Neuronal stem cell (in vitro differentiated cells): ENCODE results near the gene SMG1.

Source experiments
- DNase-seq: peaks from one replicate; pipeline ENCODE4 v3.0.0-alpha.2; 2013; ENCODE audit warnings: low spot score
- H2AFZ ChIP-seq: one replicate; pipeline ENCODE4 v1.6.1; 2013; ENCODE audit warnings: mild to moderate bottlenecking, low read length, inconsistent platforms
- H2AK5ac ChIP-seq: 2 replicates; pipeline ENCODE4 v1.6.1; 2013; ENCODE audit warnings: low read depth, mild to moderate bottlenecking, inconsistent platforms, low read length, moderate library complexity, mixed read lengths
- H2BK120ac ChIP-seq: 2 replicates; pipeline ENCODE4 v1.6.1; 2013; ENCODE audit warnings: low read depth, mild to moderate bottlenecking, inconsistent platforms, low read length, moderate library complexity, mixed read lengths
- H2BK12ac ChIP-seq: one replicate; pipeline ENCODE4 v1.6.1; 2013; ENCODE audit warnings: low read length, inconsistent platforms
- H2BK15ac ChIP-seq: 2 replicates; pipeline ENCODE4 v1.6.1; 2013; ENCODE audit warnings: mild to moderate bottlenecking, low read length, inconsistent platforms, mixed read lengths
- H2BK5ac ChIP-seq: one replicate; pipeline ENCODE4 v1.6.1; 2013; ENCODE audit warnings: inconsistent platforms, mild to moderate bottlenecking, low read length, moderate library complexity
- H3K14ac ChIP-seq: one replicate; pipeline ENCODE4 v1.6.1; 2013; ENCODE audit warnings: low read length, inconsistent platforms
- H3K18ac ChIP-seq: 2 replicates; pipeline ENCODE4 v1.6.1; 2013; ENCODE audit warnings: low read length, inconsistent platforms
- H3K23ac ChIP-seq: 2 replicates; pipeline ENCODE4 v1.6.1; 2013; ENCODE audit warnings: low read depth, mild to moderate bottlenecking, mixed read lengths, low read length, inconsistent platforms; ENCODE audit not compliant: poor library complexity
- H3K27ac ChIP-seq: replicated peaks from 3 replicates; pipeline ENCODE4 v1.5.1; 2013; ENCODE audit warnings: low read length, inconsistent platforms
- H3K27me3 ChIP-seq, 3 experiments: 2 replicates each; pipeline ENCODE4 v1.6.1; 2013; ENCODE audit warnings: low read length in 3 of 3, mild to moderate bottlenecking in 2 of 3, inconsistent platforms in 1 of 3, low read depth in 1 of 3, mixed read lengths in 1 of 3, moderate library complexity in 1 of 3; ENCODE audit not compliant: control insufficient read depth in 3 of 3, insufficient read depth in 3 of 3
- H3K36me3 ChIP-seq, 2 donors: replicated peaks in 1 of 2; 2 replicates each; pipeline ENCODE4 v1.6.1; 2013; ENCODE audit warnings: low read length in 2 of 2; ENCODE audit not compliant: control insufficient read depth in 2 of 2, insufficient read depth in 2 of 2
- H3K4ac ChIP-seq: 2 replicates; pipeline ENCODE4 v1.6.1; 2013; ENCODE audit warnings: inconsistent platforms, mild to moderate bottlenecking, low read length, moderate library complexity
- H3K4me1 ChIP-seq, 2 donors: 1 replicate in 1 of 2; 2 replicates in 1 of 2; pipeline ENCODE4 v1.6.1; 2013; ENCODE audit warnings: low read length in 2 of 2, low read depth in 1 of 2; ENCODE audit not compliant: control insufficient read depth in 2 of 2, insufficient read depth in 1 of 2
- H3K4me2 ChIP-seq: one replicate; pipeline ENCODE4 v1.6.1; 2013; ENCODE audit warnings: mild to moderate bottlenecking, low read length, inconsistent platforms; ENCODE audit not compliant: insufficient read depth, poor library complexity, severe bottlenecking
- H3K4me3 ChIP-seq, 2 donors: 2 replicates each; pipeline ENCODE4 v1.5.1; 2013; ENCODE audit warnings: low read length in 2 of 2, mild to moderate bottlenecking in 2 of 2, inconsistent platforms in 1 of 2, moderate library complexity in 1 of 2
- H3K79me1 ChIP-seq: one replicate; pipeline ENCODE4 v1.6.1; 2013; ENCODE audit warnings: low read depth, mild to moderate bottlenecking, inconsistent platforms, low read length, moderate library complexity
- H3K9ac ChIP-seq: one replicate; pipeline ENCODE4 v1.6.1; 2013; ENCODE audit warnings: mild to moderate bottlenecking, low read depth, low read length, inconsistent platforms; ENCODE audit not compliant: poor library complexity
- H3K9me3 ChIP-seq, 2 donors: replicated peaks in 1 of 2; 2 replicates each; pipeline versions ENCODE3 to v1.6.1; 2013; ENCODE audit warnings: low read length in 2 of 2, mild to moderate bottlenecking in 2 of 2, inconsistent platforms in 1 of 2, low read depth in 1 of 2, mixed read lengths in 1 of 2, moderate library complexity in 1 of 2; ENCODE audit not compliant: control insufficient read depth in 2 of 2, insufficient read depth in 1 of 2
- H4K8ac ChIP-seq: one replicate; pipeline ENCODE4 v1.6.1; 2013; ENCODE audit warnings: low read depth, mild to moderate bottlenecking, inconsistent platforms, low read length, moderate library complexity
- H4K91ac ChIP-seq: one replicate; pipeline ENCODE4 v1.6.1; 2013; ENCODE audit warnings: low read length, low read depth, mild to moderate bottlenecking, inconsistent platforms; ENCODE audit not compliant: poor library complexity
- WGBS, 2 donors: extraction: QIAGEN DNeasy Blood & Tissue Kit; methylation state at CpG; one replicate each; pipeline ENCODE4 v1.1.7; 2013; ENCODE audit warnings: missing lambda C conversion rate in 2 of 2, mixed read lengths in 1 of 2; ENCODE audit not compliant: insufficient read length in 2 of 2, insufficient replicate concordance in 1 of 2; ENCODE audit errors: extremely low coverage in 2 of 2; 5-methylcytosine and 5-hydroxymethylcytosine counted together

The SMG1 gene

GRCh38 chr16:18948372-18949020 lies 22.3 kb upstream of the SMG1 start:
- Histone ChIP-seq H2BK120ac (no peak overlapping the region), H2AK5ac (no peak overlapping the region), H3K4ac (no peak overlapping the region), H3K23ac (no peak overlapping the region), H3K27ac (no peak overlapping the region), H2AFZ (no peak overlapping the region), H3K9ac (no peak overlapping the region), H3K9me3 (no peaks in the 10 kb centered on the region), H2BK5ac (no peak overlapping the region), H3K27me3 (no peaks in the 10 kb centered on the region), H3K18ac (no peak overlapping the region), H4K91ac (no peak overlapping the region), H3K36me3 (no peaks in the 10 kb centered on the region), H2BK15ac (no peak overlapping the region), H3K4me2 (no peak overlapping the region), H3K4me1 (no peaks in the 10 kb centered on the region), H4K8ac (no peak overlapping the region), H3K14ac (no peak overlapping the region), H2BK12ac (no peak overlapping the region), H3K4me3 (no peak overlapping the region), H3K79me1 (no peaks in the 10 kb centered on the region)
- no CpG with 5 or more reads among the region's 9 CpGs for WGBS, 2 donors
- no peak for DNase-seq

- no peak overlapping the region for H3K14ac ChIP-seq
- no peak overlapping the region for H2BK120ac ChIP-seq
- H2BK5ac ChIP-seq, result no peak overlapping the region
- H3K4me2 ChIP-seq, result no peak overlapping the region
- H3K27me3 ChIP-seq, result no peaks in the 10 kb centered on the region
- no peak overlapping the region for H4K8ac ChIP-seq
- no peak overlapping the region for H3K18ac ChIP-seq
- no peak overlapping the region for H3K4ac ChIP-seq
- H2AFZ ChIP-seq, result no peak overlapping the region
- H2BK12ac ChIP-seq, result no peak overlapping the region
- no peaks in the 10 kb centered on the region for H3K9me3 ChIP-seq
- WGBS, 2 donors, result no CpG with 5 or more reads among the region's 7 CpGs
- H3K27ac ChIP-seq, result no peak overlapping the region
- no peaks in the 10 kb centered on the region for H3K36me3 ChIP-seq
- H3K4me3 ChIP-seq, result no peak overlapping the region
- no peak overlapping the region for H2AK5ac ChIP-seq
- DNase-seq, result no peak
- H3K9ac ChIP-seq, result no peak overlapping the region
- H4K91ac ChIP-seq, result no peak overlapping the region
- H3K4me1 ChIP-seq, result no peaks in the 10 kb centered on the region
- no peaks in the 10 kb centered on the region for H3K79me1 ChIP-seq
- no peak overlapping the region for H3K23ac ChIP-seq
- no peak overlapping the region for H2BK15ac ChIP-seq
These were observed 19.0 kb upstream of the SMG1 start for GRCh38 chr16:18945233-18945632.

GRCh38 chr16:18943414-18943813 lies 17.2 kb upstream of the SMG1 start:
- Histone ChIP-seq H2BK5ac (no peak overlapping the region), H3K27ac (no peak overlapping the region), H3K14ac (no peak overlapping the region), H3K9me3 (no peaks in the 10 kb centered on the region), H3K18ac (no peak overlapping the region), H3K4me1 (no peaks in the 10 kb centered on the region), H4K91ac (no peak overlapping the region), H2AFZ (no peak overlapping the region), H2AK5ac (no peak overlapping the region), H2BK15ac (no peak overlapping the region), H3K79me1 (no peaks in the 10 kb centered on the region), H2BK120ac (no peak overlapping the region), H3K4ac (no peak overlapping the region), H3K36me3 (no peaks in the 10 kb centered on the region), H3K23ac (no peak overlapping the region), H2BK12ac (no peak overlapping the region), H3K9ac (no peak overlapping the region), H3K27me3 (no peaks in the 10 kb centered on the region), H3K4me3 (no peak overlapping the region), H4K8ac (no peak overlapping the region), H3K4me2 (no peak overlapping the region)
- WGBS, 2 donors, result no CpG with 5 or more reads among the region's 7 CpGs
- DNase-seq, result no peak

- Histone ChIP-seq H3K14ac (no peak overlapping the region), H3K4ac (no peak overlapping the region), H3K4me2 (no peak overlapping the region), H3K18ac (no peak overlapping the region), H3K36me3 (no peaks in the 10 kb centered on the region), H3K4me1 (no peaks in the 10 kb centered on the region), H2BK120ac (no peak overlapping the region), H3K9me3 (no peaks in the 10 kb centered on the region), H3K23ac (no peak overlapping the region), H3K27me3 (no peaks in the 10 kb centered on the region), H3K4me3 (no peak overlapping the region), H3K27ac (no peak overlapping the region), H3K79me1 (no peaks in the 10 kb centered on the region), H2AK5ac (no peak overlapping the region), H3K9ac (no peak overlapping the region), H2AFZ (no peak overlapping the region), H2BK15ac (no peak overlapping the region), H4K91ac (no peak overlapping the region), H2BK5ac (no peak overlapping the region), H2BK12ac (no peak overlapping the region), H4K8ac (no peak overlapping the region)
- no CpG with 5 or more reads among the region's 1 CpG for WGBS, 2 donors
- DNase-seq, result no peak
These were observed 15.9 kb upstream of the SMG1 start for GRCh38 chr16:18942061-18942460.
